Left lung (tissue), 10 donors: ENCODE results near the gene MRLN. TPM values are rescaled to one million over a fixed set of nuclear protein-coding genes. Genes with fewer than 3 reads are reported as not detected.

Source experiments
- ATAC-seq: fragments of 200-7000 bp; cut with Tn5 transposase; one replicate; pipeline ENCODE4 v1.9.1; 2020; ENCODE audit warnings: moderate library complexity
- DNase-seq, 4 donors: peaks; one replicate each; pipeline ENCODE4 v3.0.0-alpha.2; 2013 to 2020
- H3K27ac ChIP-seq, 2 donors: fragments of 200-600 bp; sonication (generic) in 1 of 2; one replicate each; pipeline versions ENCODE4 v1.5.0 to v1.8.0; 2020 to 2021
- H3K27me3 ChIP-seq, 2 donors: fragments of 200-600 bp; sonication (generic) in 1 of 2; one replicate each; pipeline versions ENCODE4 v1.5.0 to v1.8.0; 2020 to 2021
- H3K36me3 ChIP-seq, 2 donors: fragments of 200-600 bp; sonication (generic) in 1 of 2; one replicate each; pipeline versions ENCODE4 v1.5.0 to v1.8.0; 2020 to 2021
- H3K4me1 ChIP-seq, 2 donors: fragments of 200-600 bp; one replicate each; pipeline ENCODE4 v1.8.0; 2021
- H3K4me3 ChIP-seq, 2 donors: fragments of 200-600 bp; sonication (generic) in 1 of 2; one replicate each; pipeline versions ENCODE4 v1.5.0 to v1.8.0; 2020 to 2021; ENCODE audit warnings: mild to moderate bottlenecking in 1 of 2
- H3K9me3 ChIP-seq, 2 donors: fragments of 200-600 bp; sonication (generic) in 1 of 2; one replicate each; pipeline versions ENCODE4 v1.5.0 to v1.8.0; 2020 to 2021
- CTCF ChIP-seq, 2 donors: fragments of 200-600 bp; sonication (generic) in 1 of 2; IDR thresholded peaks; one replicate each; pipeline versions ENCODE4 v1.5.0 to v1.8.0; 2021; ENCODE audit warnings: antibody characterized with exemption in 2 of 2
- intact Hi-C, 2 donors: fragments of 100-400 bp; cut with DNase I; formaldehyde crosslinking; loops; one replicate each; pipeline versions ENCODE4 v1.11.2 to v1.14.2; 2022
- polyA plus RNA-seq, 6 donors: library from polyadenylated mRNA; unstranded; fragments of 120-200 nt; gene quantifications; one replicate each; pipeline ENCODE4 v1.2.1, GENCODE V29; 2013; ENCODE audit not compliant: insufficient read length in 6 of 6
- total RNA-seq, 2 donors: library from RNA; stranded (reverse); fragmentation: NEBNext Ultra II Directional; extraction: Animal tissue kit (Norgen Biotek cat#: 25700); gene quantifications; one replicate each; pipeline ENCODE4 v1.2.1, GENCODE V29; 2021
- donor health status: DM: no; HTN: yes; CAD: no.
- donor health status: DM: no; HTN: no; CAD: no.

MRLN gene
- total and polyA plus RNA-seq, 8 donors = 0.41 to 0.79 (median 0.59) TPM; not detected in 2

- H3K36me3 ChIP-seq = no peaks in the 10 kb centered on the region
- no peak for TF ChIP-seq CTCF (IDR thresholded peaks at IDR 0.05)
- intact Hi-C loops = no loop called here
- H3K4me1 ChIP-seq = no peaks in the 10 kb centered on the region
- H3K4me3 ChIP-seq = no peak overlapping the region
- ATAC-seq (no peak), DNase-seq (no peak)
- no peaks in the 10 kb centered on the region for H3K27me3 ChIP-seq
- H3K27ac ChIP-seq = no peak overlapping the region
- H3K9me3 ChIP-seq = peaks cover 0 to 2% of the 10 kb centered on the region in 2 donors
These were observed 32.9 kb downstream of the MRLN start for GRCh38 chr10:59720377-59720776.

- intact Hi-C loops = no loop called here
These were observed 33.9 kb downstream of the MRLN start for GRCh38 chr10:59719374-59719773.

GRCh38 chr10:59718257-59718656, 35.0 kb downstream of the MRLN start:
- Histone ChIP-seq H3K36me3 (no peaks in the 10 kb centered on the region), H3K4me1 (no peaks in the 10 kb centered on the region), H3K27me3 (no peaks in the 10 kb centered on the region), H3K4me3 (no peak overlapping the region), H3K9me3 (peaks cover 0 to 2% of the 10 kb centered on the region in 2 donors), H3K27ac (no peak overlapping the region)
- no peak for TF ChIP-seq CTCF (IDR thresholded peaks at IDR 0.05)
- intact Hi-C loops = no loop called here
- DNase-seq (no peak), ATAC-seq (no peak)

More at GRCh38 chr10:59719374-59719773, 33.9 kb downstream of the MRLN start:
- Histone ChIP-seq H3K36me3 (no peaks in the 10 kb centered on the region), H3K4me3 (no peak overlapping the region), H3K9me3 (peaks cover 0 to 2% of the 10 kb centered on the region in 2 donors), H3K27me3 (no peaks in the 10 kb centered on the region), H3K27ac (no peak overlapping the region), H3K4me1 (no peaks in the 10 kb centered on the region)
- DNase-seq (no peak), ATAC-seq (no peak)
- no peak for TF ChIP-seq CTCF (IDR thresholded peaks at IDR 0.05)

- H3K27ac ChIP-seq = no peak overlapping the region
- no peaks in the 10 kb centered on the region for H3K9me3 ChIP-seq
- intact Hi-C loops = no loop called here
- H3K36me3 ChIP-seq = no peaks in the 10 kb centered on the region
- DNase-seq (no peak), ATAC-seq (no peak)
- no peak for TF ChIP-seq CTCF (IDR thresholded peaks at IDR 0.05)
- H3K27me3 ChIP-seq = peaks cover 4 to 38% of the 10 kb centered on the region in 2 donors
- peaks cover 4 to 15% of the 10 kb centered on the region in 2 donors for H3K4me1 ChIP-seq
- H3K4me3 ChIP-seq = no peak overlapping the region
These were observed 39.9 kb downstream of the MRLN start for GRCh38 chr10:59713196-59713821.

GRCh38 chr10:59711871-59712494, 41.3 kb downstream of the MRLN start:
- H3K36me3 ChIP-seq = no peaks in the 10 kb centered on the region
- intact Hi-C loops = no loop called here
- DNase-seq (no peak), ATAC-seq (no peak)
- no peak for TF ChIP-seq CTCF (IDR thresholded peaks at IDR 0.05)
- no peak overlapping the region for H3K4me3 ChIP-seq
- peaks cover 4 to 47% of the 10 kb centered on the region in 2 donors for H3K27me3 ChIP-seq
- H3K27ac ChIP-seq = no peak overlapping the region
- no peaks in the 10 kb centered on the region for H3K9me3 ChIP-seq
- peaks cover 4 to 15% of the 10 kb centered on the region in 2 donors for H3K4me1 ChIP-seq
